K562 (cell line): ENCODE data around the gene DYRK1B. TPM values are rescaled to one million over a fixed set of nuclear protein-coding genes. Genes with fewer than 3 reads are reported as not detected.
A peak's percentile ranks its signal among the peaks of the same experiment; 100 is the strongest.

Experiments used
- E2F5 ChIP-seq: sonication (generic); formaldehyde crosslinking; IDR thresholded peaks from 2 replicates; pipeline ENCODE4 v1.8.0; 2022; ENCODE audit warnings: mild to moderate bottlenecking, missing genetic modification reagents
- EHMT2 ChIP-seq: fragments of 450-650 bp; IDR thresholded peaks from 2 replicates; pipeline ENCODE4 v1.6.1; 2018; ENCODE audit warnings: antibody characterized with exemption
- FOXM1 ChIP-seq, 2 experiments: fragments of 450-650 bp in 1 of 2; sonication (generic) in 1 of 2; formaldehyde crosslinking in 1 of 2; IDR thresholded peaks; 2 replicates each; pipeline versions ENCODE4 v1.6.1 to v1.9.0; 2017 to 2022; ENCODE audit warnings: low read depth in 2 of 2, mild to moderate bottlenecking in 2 of 2, missing genetic modification reagents in 1 of 2, moderate library complexity in 1 of 2
- KHSRP ChIP-seq: fragments of 450-650 bp; IDR thresholded peaks from 2 replicates; pipeline ENCODE4 v1.6.1; 2017
- MTF1 ChIP-seq: fragments of 250-450 bp; sonication (Bioruptor Pico); IDR thresholded peaks from 2 replicates; pipeline ENCODE4 v1.9.0; 2021; ENCODE audit warnings: moderate library complexity, mild to moderate bottlenecking, inconsistent platforms, borderline replicate concordance
- NEUROD1 ChIP-seq: fragments of 150-350 bp; IDR thresholded peaks from 2 replicates; pipeline ENCODE4 v1.6.1; 2014; ENCODE audit warnings: borderline replicate concordance, low read length, low read depth; ENCODE audit not compliant: partially characterized antibody
- NR1H2 ChIP-seq: sonication (generic); formaldehyde crosslinking; IDR thresholded peaks from 2 replicates; pipeline ENCODE4 v1.4.0; 2020; ENCODE audit warnings: mild to moderate bottlenecking, missing genetic modification reagents
- NR2F6 ChIP-seq: fragments of 450-650 bp; formaldehyde crosslinking; IDR thresholded peaks from 2 replicates; pipeline ENCODE4 v1.4.0; 2020; ENCODE audit warnings: mild to moderate bottlenecking
- POLR3A ChIP-seq: IDR thresholded peaks from 2 replicates; pipeline ENCODE4 v1.6.1; 2011; ENCODE audit warnings: borderline replicate concordance, mild to moderate bottlenecking, moderate library complexity; ENCODE audit not compliant: insufficient read length, insufficient read depth; ENCODE audit errors: extremely low read depth
- PRMT5 ChIP-seq: sonication (generic); formaldehyde crosslinking; IDR thresholded peaks from 2 replicates; pipeline ENCODE4 v1.5.0; 2020; ENCODE audit warnings: missing genetic modification reagents
- RAD21 ChIP-seq, 2 experiments: fragments of 250-450 bp in 1 of 2; fragments of 450-650 bp in 1 of 2; sonication (Bioruptor Pico) in 1 of 2; formaldehyde crosslinking in 1 of 2; IDR thresholded peaks in 1 of 2; conservative IDR thresholded peaks in 1 of 2; 2 replicates each; pipeline versions ENCODE4 v1.4.0 to v1.8.0; 2020 to 2022; ENCODE audit warnings: mild to moderate bottlenecking in 2 of 2, moderate library complexity in 1 of 2
- TRIM25 ChIP-seq: fragments of 450-650 bp; IDR thresholded peaks from 2 replicates; pipeline ENCODE4 v1.7.0; 2016; ENCODE audit warnings: borderline replicate concordance
- ZFP30 ChIP-seq: fragments of 250-450 bp; sonication (Bioruptor Pico); IDR thresholded peaks from 2 replicates; pipeline ENCODE4 v1.8.0; 2022; ENCODE audit warnings: moderate library complexity, mild to moderate bottlenecking, inconsistent platforms, borderline replicate concordance
- ZMIZ1 ChIP-seq, 2 experiments: fragments of 150-350 bp in 1 of 2; IDR thresholded peaks; 2 replicates each; pipeline ENCODE4 v1.6.1; 2012 to 2016; ENCODE audit warnings: low read depth in 2 of 2, low read length in 2 of 2, mild to moderate bottlenecking in 1 of 2, moderate library complexity in 1 of 2
- ZNF431 ChIP-seq: sonication (generic); formaldehyde crosslinking; IDR thresholded peaks from 2 replicates; pipeline ENCODE4 v1.8.0; 2022; ENCODE audit warnings: mild to moderate bottlenecking, missing genetic modification reagents
- ZNF76 ChIP-seq: fragments of 250-450 bp; sonication (Bioruptor Pico); IDR thresholded peaks from 2 replicates; pipeline ENCODE4 v1.4.0; 2020; ENCODE audit warnings: mild to moderate bottlenecking, moderate library complexity, borderline replicate concordance
- ZZZ3 ChIP-seq: fragments of 450-650 bp; IDR thresholded peaks from 2 replicates; pipeline ENCODE4 v1.6.1; 2016; ENCODE audit warnings: antibody characterized with exemption, mild to moderate bottlenecking, moderate library complexity
- polyA plus RNA-seq, 8 experiments: library from polyadenylated mRNA; depleted of rRNA in 4 of 8; stranded (reverse) in 5 of 8; unstranded in 3 of 8; fragments of >200 nt; fragmentation: Nextera tagmentation in 2 of 8; fragmentation: Illumina TruSeq in 1 of 8; extraction: Ambion mirVana in 2 of 8; extraction: Trizol in 1 of 8; gene quantifications; 2 replicates each; pipeline versions ENCODE4 v1.2.1 to v1.2.3, GENCODE V29; 2011 to 2014; ENCODE audit warnings: inconsistent platforms in 1 of 8, missing spikeins in 1 of 8
- total RNA-seq, 7 experiments: library from RNA; depleted of rRNA in 6 of 7; stranded (reverse); fragments of >200 nt in 6 of 7; fragmentation: Illumina TruSeq in 2 of 7; extraction: Trizol in 2 of 7; gene quantifications; 2 replicates each; pipeline versions ENCODE4 v1.2.1 to v1.2.3, GENCODE V29; 2011 to 2021; ENCODE audit warnings: low replicate concordance in 1 of 7
- TF ChIP-seq, protein P1 (sequence below): sonication (generic); formaldehyde crosslinking; IDR thresholded peaks from 2 replicates; pipeline ENCODE4 v1.8.0; 2022; ENCODE audit warnings: mild to moderate bottlenecking, missing genetic modification reagents
- TF ChIP-seq, protein P2 (sequence below): sonication (generic); formaldehyde crosslinking; IDR thresholded peaks from 2 replicates; pipeline ENCODE4 v1.8.0; 2022; ENCODE audit warnings: mild to moderate bottlenecking, low read depth, missing genetic modification reagents

DYRK1B gene
- total and polyA plus RNA-seq, 9 of the 15 experiments (the other 6 are each of a cell fraction or from before 2014, with no cell fraction given): 0.91 to 5.2 (median 1.5) TPM; not detected in 2

DNA sequence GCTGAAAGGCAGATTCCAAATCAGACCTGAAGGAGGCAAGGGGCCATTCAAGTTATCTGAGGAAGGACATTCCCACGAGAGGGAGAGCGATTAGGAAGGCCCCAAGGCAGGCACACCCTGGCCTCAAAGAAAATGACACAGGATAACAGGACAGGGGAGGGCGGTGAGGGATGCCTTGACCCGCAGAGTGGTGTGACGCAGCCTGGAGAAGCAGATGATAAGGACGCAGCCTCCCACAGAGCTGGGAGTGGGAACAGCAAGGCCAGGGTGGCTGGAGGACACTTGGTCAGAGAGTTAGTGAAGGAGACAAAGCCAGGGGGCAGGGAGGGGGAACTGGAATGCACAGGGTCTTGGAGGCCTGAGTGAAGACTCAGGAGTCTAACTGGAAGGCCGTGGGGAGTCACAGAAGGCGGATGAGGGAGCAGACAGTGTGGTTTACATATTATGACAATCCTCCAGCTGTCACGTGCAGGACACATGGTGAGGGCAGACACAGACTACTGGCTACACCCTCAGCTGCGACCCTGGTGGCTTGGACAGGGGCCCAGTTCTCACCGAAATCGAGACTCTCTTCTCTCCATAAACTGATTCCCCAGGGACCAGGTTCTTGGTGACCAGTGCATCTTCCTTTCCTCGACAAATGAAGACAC lies 5.8 kb upstream of the DYRK1B start (continued):
- TF ChIP-seq E2F5 (CRISPR knock-in tag) (no peak), POLR3A (no peak), MTF1 (CRISPR knock-in tag) (no peak), RAD21 (CRISPR knock-in tag; conservative IDR thresholded peaks at IDR 0.05 in 1 of 2, IDR thresholded peaks at IDR 0.05 in 1 of 2) (no peak), TRIM25 (no peak), NEUROD1 (no peak), NR2F6 (CRISPR knock-in tag) (no peak), KHSRP (no peak), ZNF431 (CRISPR knock-in tag) (peak; percentile 51; the same call in 1 of the 2 replicates), FOXM1 (IDR thresholded peaks at IDR 0.05; ENCODE audit: low read depth) (no peak), FOXM1 (CRISPR knock-in tag; IDR thresholded peaks at IDR 0.05; ENCODE audit: low read depth) (no peak), PRMT5 (CRISPR knock-in tag) (no peak), EHMT2 (no peak), ZZZ3 (no peak), ZMIZ1 (IDR thresholded peaks at IDR 0.05; ENCODE audit: low read depth in 2 of 2, low read length in 2 of 2) (no peak), ZFP30 (CRISPR knock-in tag) (no peak), NR1H2 (CRISPR knock-in tag) (no peak), ZNF76 (CRISPR knock-in tag) (no peak)
- TF ChIP-seq, protein P1, sequence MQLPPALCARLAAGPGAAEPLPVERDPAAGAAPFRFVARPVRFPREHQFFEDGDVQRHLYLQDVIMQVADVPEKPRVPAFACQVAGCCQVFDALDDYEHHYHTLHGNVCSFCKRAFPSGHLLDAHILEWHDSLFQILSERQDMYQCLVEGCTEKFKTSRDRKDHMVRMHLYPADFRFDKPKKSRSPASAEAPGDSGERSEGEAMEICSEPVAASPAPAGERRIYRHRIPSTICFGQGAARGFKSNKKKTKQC (CRISPR knock-in tag): peak; percentile 90
- TF ChIP-seq, protein P2, sequence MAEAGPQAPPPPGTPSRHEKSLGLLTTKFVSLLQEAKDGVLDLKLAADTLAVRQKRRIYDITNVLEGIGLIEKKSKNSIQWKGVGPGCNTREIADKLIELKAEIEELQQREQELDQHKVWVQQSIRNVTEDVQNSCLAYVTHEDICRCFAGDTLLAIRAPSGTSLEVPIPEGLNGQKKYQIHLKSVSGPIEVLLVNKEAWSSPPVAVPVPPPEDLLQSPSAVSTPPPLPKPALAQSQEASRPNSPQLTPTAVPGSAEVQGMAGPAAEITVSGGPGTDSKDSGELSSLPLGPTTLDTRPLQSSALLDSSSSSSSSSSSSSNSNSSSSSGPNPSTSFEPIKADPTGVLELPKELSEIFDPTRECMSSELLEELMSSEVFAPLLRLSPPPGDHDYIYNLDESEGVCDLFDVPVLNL (CRISPR knock-in tag): no peak
